HG03095 (cell line): Measurements from ENCODE around the gene SPIRE2.
"Not testable (repeated sequence)": the region's sequence is repeated elsewhere in the genome, so short reads cannot be mapped to it uniquely, and the experiment has no call there.

ENCODE experiments used
- ATAC-seq: cut with Tn5 transposase; IDR thresholded peaks from one replicate; pipeline ENCODE4 v1.9.1; 2021; ENCODE audit warnings: moderate library complexity; ENCODE audit not compliant: unreplicated experiment

SPIRE2 gene

GRCh38 chr16:89834813-89835363 is 6.6 kb downstream of the SPIRE2 start:
- not testable (repeated sequence) for ATAC-seq

- ATAC-seq, result not testable (repeated sequence)
These were observed 8.2 kb downstream of the SPIRE2 start for GRCh38 chr16:89836484-89836883.

GRCh38 chr16:89837014-89837546 is 8.8 kb downstream of the SPIRE2 start:
- no peak for ATAC-seq

GRCh38 chr16:89841275-89841674 is 13.0 kb downstream of the SPIRE2 start:
- ATAC-seq, result no peak

GRCh38 chr16:89842471-89843408 is 14.5 kb downstream of the SPIRE2 start:
- no peak for ATAC-seq

- ATAC-seq, result no peak
These were observed 15.4 kb downstream of the SPIRE2 start for GRCh38 chr16:89843409-89844350.

- no peak for ATAC-seq
These were observed 16.6 kb downstream of the SPIRE2 start for GRCh38 chr16:89844739-89845339.

- ATAC-seq, result no peak
These were observed 17.1 kb downstream of the SPIRE2 start for GRCh38 chr16:89845417-89845816.

GRCh38 chr16:89847051-89847939 is 19.0 kb downstream of the SPIRE2 start:
- ATAC-seq, result no peak

GRCh38 chr16:89847940-89848297 is 19.6 kb downstream of the SPIRE2 start:
- ATAC-seq, result no peak

- ATAC-seq, result no peak
These were observed 20.7 kb downstream of the SPIRE2 start for GRCh38 chr16:89848974-89849373.

- no peak for ATAC-seq
These were observed 25.2 kb downstream of the SPIRE2 start for GRCh38 chr16:89853306-89853993.

GRCh38 chr16:89855301-89855945 is 27.1 kb downstream of the SPIRE2 start:
- no peak for ATAC-seq

GRCh38 chr16:89855986-89856385 is 27.7 kb downstream of the SPIRE2 start:
- no peak for ATAC-seq

GRCh38 chr16:89858973-89859614 is 30.8 kb downstream of the SPIRE2 start:
- ATAC-seq, result no peak

- ATAC-seq, result no peak
These were observed 31.3 kb downstream of the SPIRE2 start for GRCh38 chr16:89859615-89860007.

- ATAC-seq, result no peak
These were observed 32.6 kb downstream of the SPIRE2 start for GRCh38 chr16:89860747-89861304.

- no peak for ATAC-seq
These were observed 33.4 kb downstream of the SPIRE2 start for GRCh38 chr16:89861648-89862047.
